Right lobe of liver (tissue), 6 donors: ENCODE measurements around the gene C17orf100. TPM values are rescaled to one million over a fixed set of nuclear protein-coding genes. Genes with fewer than 3 reads are reported as not detected.

Source experiments
- ATAC-seq, 4 donors: fragments of 200-7000 bp; cut with Tn5 transposase; one replicate each; pipeline ENCODE4 v1.9.1; 2020; ENCODE audit warnings: mild to moderate bottlenecking in 4 of 4, moderate library complexity in 4 of 4
- DNase-seq, 3 donors: peaks; one replicate each; pipeline ENCODE4 v3.0.0-alpha.2; 2020
- H3K27ac ChIP-seq, 3 donors: fragments of 200-600 bp; one replicate each; pipeline ENCODE4 v1.8.0; 2022
- H3K27me3 ChIP-seq, 2 donors: fragments of 200-600 bp; one replicate each; pipeline ENCODE4 v1.8.0; 2022
- H3K36me3 ChIP-seq, 4 donors: fragments of 200-600 bp; sonication (generic) in 1 of 4; one replicate each; pipeline versions ENCODE4 v1.5.1 to v1.8.0; 2017 to 2022; ENCODE audit warnings: control low read depth in 1 of 4
- H3K4me1 ChIP-seq, 4 donors: fragments of 200-600 bp; sonication (generic) in 1 of 4; one replicate each; pipeline versions ENCODE4 v1.5.1 to v1.8.0; 2017 to 2022; ENCODE audit warnings: control low read depth in 1 of 4
- H3K4me3 ChIP-seq, 3 donors: fragments of 200-600 bp; one replicate each; pipeline ENCODE4 v1.8.0; 2022
- H3K9me3 ChIP-seq, 4 donors: fragments of 200-600 bp; sonication (generic) in 1 of 4; one replicate each; pipeline versions ENCODE4 v1.5.1 to v1.8.0; 2017 to 2022; ENCODE audit warnings: control low read depth in 1 of 4
- CTCF ChIP-seq, 4 donors: fragments of 200-600 bp in 3 of 4; fragments of 450-650 bp in 1 of 4; IDR thresholded peaks; one replicate each; pipeline versions ENCODE4 v1.5.1 to v1.8.0; 2016 to 2022; ENCODE audit warnings: antibody characterized with exemption in 4 of 4, mild to moderate bottlenecking in 2 of 4
- POLR2A ChIP-seq: fragments of 450-650 bp; IDR thresholded peaks from one replicate; pipeline ENCODE4 v1.6.1; 2017; ENCODE audit warnings: antibody characterized with exemption, mild to moderate bottlenecking
- whole genome bisulfite sequencing: methylation state at CpG from one replicate; pipeline ENCODE4 v1.1.6; 2018; ENCODE audit warnings: low coverage, low lambda C conversion rate; ENCODE audit not compliant: insufficient coverage; ENCODE audit errors: missing lambda C conversion rate; 5-methylcytosine and 5-hydroxymethylcytosine counted together
- intact Hi-C, 2 donors: fragments of 100-400 bp; cut with DNase I; formaldehyde crosslinking; loops; one replicate each; pipeline versions ENCODE4 v1.11.2 to v1.14.1; 2022
- long read RNA-seq: library from polyadenylated mRNA; unstranded; transcript quantifications from one replicate; pipeline ENCODE4 v2.0.0, GENCODE V29; 2019
- total RNA-seq, 6 experiments: library from RNA; depleted of rRNA in 2 of 6; stranded (reverse); fragments of >200 nt in 2 of 6; fragmentation: NEBNext Ultra II Directional in 3 of 6; extraction: Animal tissue kit (Norgen Biotek cat#: 25700) in 3 of 6; gene quantifications; one replicate each; pipeline versions ENCODE4 v1.1.0 to v1.2.4, GENCODE V29; 2016 to 2023
- donor health status: DM: no; HTN: yes; CAD: no.
- donor health status: DM: no; HTN: no; CAD: no.
- donor health status: DM: no; HTN: no; CAD: no.
- donor health status: DM: no; HTN: yes; CAD: no.
- donor health status: DM: no; HTN: yes; CAD: no.

The C17orf100 gene
- 1 to 10 TPM; 1.2 to 4.0 (median 1.9) TPM for total RNA-seq
- long read RNA-seq, result 0 reads

GRCh38 chr17:6651354-6651918, at the start of gene C17orf100, which contains the start of gene MED31:
C17orf100 (plus strand) TSS chr17:6651762; CDS start chr17:6651914, 152 bp downstream.
MED31 (minus strand) TSS chr17:6651605; CDS start chr17:6651528, 77 bp downstream.
- TF ChIP-seq POLR2A (peak; percentile 83), CTCF (IDR thresholded peaks at IDR 0.05) (no peak)
- Histone ChIP-seq H3K36me3 (peaks cover 0 to 21% (median 3%) of the 10 kb centered on the region in 4 donors), H3K9me3 (no peaks in the 10 kb centered on the region), H3K27me3 (no peaks in the 10 kb centered on the region), H3K27ac (peak within 1 kb of the TSS; percentile 82 to 96 (median 83)), H3K4me1 (peaks cover 0 to 36% (median 12%) of the 10 kb centered on the region in 4 donors), H3K4me3 (peak within 1 kb of the TSS; percentile 65 to 91 (median 72))
- peak; percentile 94 to 98 (median 96) for ATAC-seq
- intact Hi-C loops, result no loop called here
- peak; percentile 97 to 98 (median 97) for DNase-seq
- 0% methylated on average over 1 of the region's 35 CpGs for WGBS

GRCh38 chr17:6602141-6602540, 49.4 kb upstream of the C17orf100 start:
- H3K36me3 ChIP-seq, result peaks cover 0 to 8% (median under 1%) of the 10 kb centered on the region in 4 donors
- TF ChIP-seq POLR2A (no peak), CTCF (IDR thresholded peaks at IDR 0.05) (no peak)
- DNase-seq, result no peak
- no peak for ATAC-seq
- H3K9me3 ChIP-seq, result no peaks in the 10 kb centered on the region
- no peak overlapping the region for H3K4me3 ChIP-seq
- H3K27ac ChIP-seq, result no peak overlapping the region
- H3K4me1 ChIP-seq, result peaks cover 0 to 24% (median 6%) of the 10 kb centered on the region in 4 donors
- 91% methylated on average over 2 of the region's 2 CpGs for WGBS
- H3K27me3 ChIP-seq, result no peaks in the 10 kb centered on the region
- intact Hi-C loops, result no loop called here

- ATAC-seq, result no peak
- no peak for TF ChIP-seq CTCF (IDR thresholded peaks at IDR 0.05)
- TF ChIP-seq POLR2A, result no peak
These were observed 47.7 kb upstream of the C17orf100 start for GRCh38 chr17:6603744-6604325.

GRCh38 chr17:6605142-6605541, 46.4 kb upstream of the C17orf100 start:
- H3K27me3 ChIP-seq, result no peaks in the 10 kb centered on the region
- no peak for ATAC-seq
- peaks cover 0 to 2% (median 0%) of the 10 kb centered on the region in 4 donors for H3K4me1 ChIP-seq
- H3K36me3 ChIP-seq, result peaks cover 0 to 23% (median 12%) of the 10 kb centered on the region in 4 donors
- 82% methylated on average over 2 of the region's 6 CpGs for WGBS
- DNase-seq, result no peak
- H3K9me3 ChIP-seq, result no peaks in the 10 kb centered on the region
- no peak overlapping the region for H3K27ac ChIP-seq
- intact Hi-C loops, result no loop called here
- no peak overlapping the region for H3K4me3 ChIP-seq
- TF ChIP-seq POLR2A (no peak), CTCF (IDR thresholded peaks at IDR 0.05) (no peak)

More at GRCh38 chr17:6603744-6604325, 47.7 kb upstream of the C17orf100 start:
- peak in 1 of 3 donors; percentile 46 for DNase-seq
- no peak overlapping the region for H3K27ac ChIP-seq
- H3K27me3 ChIP-seq, result no peaks in the 10 kb centered on the region
- intact Hi-C loops, result no loop called here
- H3K9me3 ChIP-seq, result no peaks in the 10 kb centered on the region
- peaks cover 0 to 10% (median 0%) of the 10 kb centered on the region in 4 donors for H3K4me1 ChIP-seq
- 78% methylated on average over 3 of the region's 3 CpGs for WGBS
- no peak overlapping the region for H3K4me3 ChIP-seq
- H3K36me3 ChIP-seq, result peaks cover 0 to 13% (median 8%) of the 10 kb centered on the region in 4 donors
